ENCODE data around the gene C19orf47.
"Not testable (repeated sequence)": the region's sequence is repeated elsewhere in the genome, so short reads cannot be mapped to it uniquely, and the experiment has no call there.

Gene C19orf47

GRCh38 chr19:40374084-40374483, 25.9 kb upstream of the C19orf47 start:
- DNase-seq, result no peak

- no peak for DNase-seq
Observed at GRCh38 chr19:40371802-40372122, 23.6 kb upstream of the C19orf47 start.

GRCh38 chr19:40370997-40371801, 23.0 kb upstream of the C19orf47 start:
- DNase-seq, result no peak

- DNase-seq, result not testable (repeated sequence)
Observed at GRCh38 chr19:40370253-40370652, 22.1 kb upstream of the C19orf47 start.

- no peak for DNase-seq
Observed at GRCh38 chr19:40369797-40370196, 21.6 kb upstream of the C19orf47 start.

GRCh38 chr19:40367577-40368434, 19.6 kb upstream of the C19orf47 start:
- no peak for DNase-seq

- DNase-seq, result no peak
Observed at GRCh38 chr19:40366697-40367561, 18.7 kb upstream of the C19orf47 start.

GRCh38 chr19:40365613-40366401, 17.6 kb upstream of the C19orf47 start:
- DNase-seq, result peak; percentile 40

GRCh38 chr19:40365010-40365409, 16.8 kb upstream of the C19orf47 start:
- no peak for DNase-seq

- peak; percentile 10 for DNase-seq
Observed at GRCh38 chr19:40363069-40363468, 14.9 kb upstream of the C19orf47 start.

GRCh38 chr19:40362160-40362559, 14.0 kb upstream of the C19orf47 start:
- DNase-seq, result no peak

GRCh38 chr19:40360708-40361241, 12.6 kb upstream of the C19orf47 start:
- no peak for DNase-seq

GRCh38 chr19:40360020-40360707, 12.0 kb upstream of the C19orf47 start:
- no peak for DNase-seq

GRCh38 chr19:40358773-40359172, 10.6 kb upstream of the C19orf47 start:
- peak; percentile 20 for DNase-seq

GRCh38 chr19:40357640-40358039, 9.4 kb upstream of the C19orf47 start:
- no peak for DNase-seq

- no peak for DNase-seq
Observed at GRCh38 chr19:40356681-40357595, 8.7 kb upstream of the C19orf47 start.

GRCh38 chr19:40355975-40356680, 7.9 kb upstream of the C19orf47 start:
- no peak for DNase-seq

GRCh38 chr19:40348961-40349507, 837 bp upstream of the C19orf47 start:
- DNase-seq, result peak; percentile 32

- no peak for DNase-seq
Observed at GRCh38 chr19:40344422-40344821, 3.8 kb downstream of the C19orf47 start.
